ENCODE data around the gene SMOC1.

SMOC1 gene

DNA sequence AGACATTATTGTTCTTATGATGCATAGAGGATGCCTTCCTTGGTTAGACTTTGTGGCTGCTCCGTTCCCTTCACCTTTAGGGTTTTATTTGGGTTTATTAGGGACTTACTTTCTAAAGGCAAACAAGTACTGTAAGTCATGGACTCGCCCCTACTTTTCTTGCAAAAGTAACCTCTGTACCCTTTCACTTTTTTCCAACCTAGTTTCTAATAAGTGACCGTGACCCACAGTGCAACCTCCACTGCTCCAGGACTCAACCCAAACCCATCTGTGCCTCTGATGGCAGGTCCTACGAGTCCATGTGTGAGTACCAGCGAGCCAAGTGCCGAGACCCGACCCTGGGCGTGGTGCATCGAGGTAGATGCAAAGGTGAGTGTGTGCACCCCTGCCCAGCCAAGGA is 72.7 kb downstream of the SMOC1 start:
- peaks cover 25% of the 10 kb centered on the region for H3K27me3 ChIP-seq
- TF ChIP-seq, protein P1, sequence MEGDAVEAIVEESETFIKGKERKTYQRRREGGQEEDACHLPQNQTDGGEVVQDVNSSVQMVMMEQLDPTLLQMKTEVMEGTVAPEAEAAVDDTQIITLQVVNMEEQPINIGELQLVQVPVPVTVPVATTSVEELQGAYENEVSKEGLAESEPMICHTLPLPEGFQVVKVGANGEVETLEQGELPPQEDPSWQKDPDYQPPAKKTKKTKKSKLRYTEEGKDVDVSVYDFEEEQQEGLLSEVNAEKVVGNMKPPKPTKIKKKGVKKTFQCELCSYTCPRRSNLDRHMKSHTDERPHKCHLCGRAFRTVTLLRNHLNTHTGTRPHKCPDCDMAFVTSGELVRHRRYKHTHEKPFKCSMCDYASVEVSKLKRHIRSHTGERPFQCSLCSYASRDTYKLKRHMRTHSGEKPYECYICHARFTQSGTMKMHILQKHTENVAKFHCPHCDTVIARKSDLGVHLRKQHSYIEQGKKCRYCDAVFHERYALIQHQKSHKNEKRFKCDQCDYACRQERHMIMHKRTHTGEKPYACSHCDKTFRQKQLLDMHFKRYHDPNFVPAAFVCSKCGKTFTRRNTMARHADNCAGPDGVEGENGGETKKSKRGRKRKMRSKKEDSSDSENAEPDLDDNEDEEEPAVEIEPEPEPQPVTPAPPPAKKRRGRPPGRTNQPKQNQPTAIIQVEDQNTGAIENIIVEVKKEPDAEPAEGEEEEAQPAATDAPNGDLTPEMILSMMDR (IDR thresholded peaks at IDR 0.05) = no peak
- H3K4me3 ChIP-seq (ENCODE audit: low read depth in 1 of 2, low read length in 1 of 2) = no peak overlapping the region
- no peak overlapping the region for H3K27ac ChIP-seq
- no peaks in the 10 kb centered on the region for H3K4me1 ChIP-seq (ENCODE audit: control insufficient read depth in 1 of 2, insufficient read depth in 1 of 2, low read depth in 1 of 2, low read length in 1 of 2)
- no peaks in the 10 kb centered on the region for H3K9me3 ChIP-seq
- no peaks in the 10 kb centered on the region for H3K36me3 ChIP-seq

DNA sequence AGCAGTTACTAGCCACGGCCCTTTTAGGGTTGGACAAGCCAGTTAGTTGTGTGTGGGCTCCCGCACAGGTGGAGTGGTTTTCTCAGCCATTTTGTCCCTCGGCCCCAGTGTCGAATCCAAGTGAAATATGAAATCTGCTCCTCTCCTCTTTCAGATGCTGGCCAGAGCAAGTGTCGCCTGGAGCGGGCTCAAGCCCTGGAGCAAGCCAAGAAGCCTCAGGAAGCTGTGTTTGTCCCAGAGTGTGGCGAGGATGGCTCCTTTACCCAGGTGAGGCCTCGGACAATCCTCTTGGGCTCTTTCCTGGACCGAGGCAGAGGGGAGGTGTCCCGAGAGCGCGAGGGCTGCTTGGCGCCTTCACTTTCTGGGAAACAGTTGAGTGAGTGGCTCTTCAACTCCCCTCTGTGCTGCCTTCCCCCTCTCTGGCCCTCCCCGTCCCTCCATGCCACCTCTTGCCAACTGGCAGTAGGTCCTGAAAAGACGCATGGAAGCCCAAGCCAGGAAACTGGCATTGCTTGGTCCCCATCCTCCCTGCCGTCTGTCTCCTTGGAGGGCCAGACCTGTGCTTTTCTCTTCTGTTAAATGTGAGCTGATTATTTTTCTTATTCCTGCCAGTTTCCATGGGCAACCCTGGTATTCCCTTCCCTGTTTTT is 74.2 kb downstream of the SMOC1 start:
- TF ChIP-seq, protein P1 (IDR thresholded peaks at IDR 0.05) = no peak
- Histone ChIP-seq H3K36me3 (no peaks in the 10 kb centered on the region), H3K27me3 (peaks cover 36% of the 10 kb centered on the region), H3K9me3 (no peaks in the 10 kb centered on the region), H3K27ac (no peak overlapping the region), H3K4me1 (ENCODE audit: control insufficient read depth in 1 of 2, insufficient read depth in 1 of 2, low read depth in 1 of 2, low read length in 1 of 2) (no peaks in the 10 kb centered on the region), H3K4me3 (ENCODE audit: low read depth in 1 of 2, low read length in 1 of 2) (no peak overlapping the region)

DNA sequence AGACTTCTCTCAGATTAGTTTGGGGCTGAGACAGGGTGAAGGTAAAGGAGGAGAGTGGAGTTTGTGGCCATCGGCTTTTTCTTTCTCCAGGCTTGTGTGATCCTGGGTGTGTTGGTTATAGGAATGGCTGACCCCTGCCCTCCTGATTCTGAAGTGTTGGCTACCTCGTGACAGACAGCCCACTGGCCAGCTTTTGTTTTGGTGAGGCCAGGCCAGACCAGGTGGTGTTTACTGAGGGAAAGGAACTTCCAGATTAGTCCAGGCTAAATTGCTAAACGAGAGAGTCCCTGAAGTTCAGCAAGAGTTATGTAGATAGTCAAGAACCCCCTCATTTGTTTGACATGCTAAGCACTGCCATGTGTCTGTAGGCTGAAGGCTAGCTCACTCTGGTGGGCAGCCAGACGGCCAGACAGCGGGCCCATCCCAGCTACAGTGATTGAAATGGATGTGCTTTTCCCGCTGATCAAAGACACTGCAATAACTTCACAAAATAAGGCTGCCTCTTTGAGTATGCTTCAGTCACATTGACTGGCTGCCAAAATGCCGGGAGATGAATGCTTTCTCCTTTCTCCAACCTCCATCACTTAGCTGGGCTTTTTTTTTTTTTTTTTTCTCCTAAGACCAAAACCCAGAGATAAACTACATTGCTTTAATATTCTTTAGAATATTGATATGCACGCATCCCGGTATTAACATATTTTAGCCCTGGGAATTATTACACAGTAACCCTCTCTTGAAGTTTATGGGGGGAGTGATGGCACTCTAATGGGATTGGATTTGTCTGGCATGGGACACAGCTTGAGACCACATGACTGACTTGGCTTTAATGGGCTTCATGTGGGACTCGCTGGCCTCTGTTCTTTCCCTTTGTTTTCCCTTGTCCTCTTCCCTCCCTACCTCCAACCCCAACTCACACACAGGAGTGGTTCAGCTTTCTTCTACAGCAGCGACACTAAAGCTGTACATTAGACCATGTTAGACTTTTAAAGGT is 76.9 kb downstream of the SMOC1 start:
- H3K9me3 ChIP-seq = no peaks in the 10 kb centered on the region
- TF ChIP-seq, protein P1 (IDR thresholded peaks at IDR 0.05) = no peak
- peaks cover 33% of the 10 kb centered on the region for H3K27me3 ChIP-seq
- H3K27ac ChIP-seq = no peak overlapping the region
- H3K4me3 ChIP-seq (ENCODE audit: low read depth in 1 of 2, low read length in 1 of 2) = no peak overlapping the region
- H3K4me1 ChIP-seq (ENCODE audit: control insufficient read depth in 1 of 2, insufficient read depth in 1 of 2, low read depth in 1 of 2, low read length in 1 of 2) = no peaks in the 10 kb centered on the region
- no peaks in the 10 kb centered on the region for H3K36me3 ChIP-seq

DNA sequence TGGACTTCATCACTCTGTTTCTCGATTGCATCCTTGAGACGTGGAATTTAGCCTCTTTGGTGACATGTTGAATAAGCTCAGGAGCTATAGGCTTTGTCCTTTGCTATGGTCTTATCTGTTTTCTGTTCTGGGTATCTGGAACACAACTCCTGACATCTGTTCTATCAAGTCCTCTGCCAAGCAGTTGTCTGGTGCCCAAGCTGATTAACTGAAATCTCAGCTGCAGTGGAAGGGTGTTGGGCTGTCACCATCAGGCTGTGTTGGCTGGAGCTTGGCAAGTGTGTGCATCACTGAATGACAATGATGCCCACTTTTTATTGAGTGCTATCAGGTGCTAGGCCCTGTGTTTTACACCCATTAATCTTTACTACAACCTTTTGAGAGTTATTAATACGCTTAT is 77.8 kb downstream of the SMOC1 start:
- Histone ChIP-seq H3K27ac (no peak overlapping the region), H3K4me1 (ENCODE audit: control insufficient read depth in 1 of 2, insufficient read depth in 1 of 2, low read depth in 1 of 2, low read length in 1 of 2) (no peaks in the 10 kb centered on the region)
- TF ChIP-seq, protein P1 (IDR thresholded peaks at IDR 0.05) = no peak

DNA sequence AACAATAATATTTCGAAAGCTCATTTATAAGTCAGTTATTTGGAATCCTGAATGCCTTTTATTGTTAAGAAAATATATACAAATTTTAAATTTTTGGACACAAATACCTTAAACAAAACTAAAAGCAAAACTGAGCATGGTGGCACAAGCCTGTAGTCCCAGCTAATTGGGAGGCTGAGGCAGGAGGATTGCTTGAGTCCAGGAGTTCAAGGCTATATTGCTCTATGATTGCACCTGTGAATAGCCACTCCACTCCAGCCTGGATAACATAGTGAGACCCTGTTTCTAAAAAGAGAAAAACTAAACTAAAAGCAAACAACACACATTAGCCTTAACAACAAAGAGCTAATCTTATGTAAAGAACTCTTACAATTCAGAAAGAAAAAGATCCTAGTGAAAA is 78.8 kb downstream of the SMOC1 start:
- no peak overlapping the region for H3K4me3 ChIP-seq (ENCODE audit: low read depth in 1 of 2, low read length in 1 of 2)
- H3K9me3 ChIP-seq = no peaks in the 10 kb centered on the region
- no peak overlapping the region for H3K27ac ChIP-seq
- TF ChIP-seq, protein P1 (IDR thresholded peaks at IDR 0.05) = no peak
- H3K36me3 ChIP-seq = no peaks in the 10 kb centered on the region
- H3K4me1 ChIP-seq (ENCODE audit: control insufficient read depth in 1 of 2, insufficient read depth in 1 of 2, low read depth in 1 of 2, low read length in 1 of 2) = no peaks in the 10 kb centered on the region
- H3K27me3 ChIP-seq = peaks cover 29% of the 10 kb centered on the region

More for the DNA sequence above, 77.8 kb downstream of the SMOC1 start:
- H3K36me3 ChIP-seq = no peaks in the 10 kb centered on the region
- H3K9me3 ChIP-seq = no peaks in the 10 kb centered on the region
- peaks cover 29% of the 10 kb centered on the region for H3K27me3 ChIP-seq
- no peak overlapping the region for H3K4me3 ChIP-seq (ENCODE audit: low read depth in 1 of 2, low read length in 1 of 2)

Data from neutrophil (primary cell).